GM23248 (cell line): ENCODE measurements around the gene COL23A1.

Source experiments
- EZH2 ChIP-seq: fragments of 200-600 bp; sonication (generic); IDR thresholded peaks from 2 replicates; pipeline ENCODE4 v1.6.1; 2018; ENCODE audit warnings: antibody characterized with exemption, mild to moderate bottlenecking; ENCODE audit not compliant: insufficient read depth, poor library complexity, severe bottlenecking
- EZH2phosphoT487 ChIP-seq: fragments of 200-600 bp; sonication (generic); IDR thresholded peaks from 2 replicates; pipeline ENCODE4 v1.6.1; 2018; ENCODE audit warnings: antibody characterized with exemption, moderate library complexity, mild to moderate bottlenecking, low read depth; ENCODE audit not compliant: insufficient read depth

DNA sequence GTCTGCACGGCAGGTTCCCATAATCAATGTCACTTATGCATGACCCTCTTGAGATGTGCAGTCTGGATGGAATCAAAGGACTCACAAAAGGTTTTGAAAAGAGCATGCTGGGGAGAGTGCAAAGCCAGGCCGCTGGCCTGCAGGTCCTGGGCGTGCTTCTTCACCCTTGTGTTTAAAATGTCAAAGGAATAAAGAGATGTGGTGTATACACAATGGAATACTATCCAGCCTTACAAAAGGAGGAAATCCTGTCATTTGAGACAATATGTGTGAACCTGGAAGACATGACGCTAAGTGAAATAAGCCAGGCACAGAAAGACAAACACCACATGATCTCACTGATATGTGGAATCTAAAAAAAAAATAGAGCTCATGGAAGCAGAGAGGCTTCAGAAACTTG is 220.1 kb downstream of the COL23A1 start:
- TF ChIP-seq EZH2 = no peak
- TF ChIP-seq EZH2phosphoT487 = no peak
